Measurements from ENCODE around the gene ELOA2. TPM values are rescaled to one million over a fixed set of nuclear protein-coding genes. Genes with fewer than 3 reads are reported as not detected.
"Not testable (repeated sequence)": the region's sequence is repeated elsewhere in the genome, so short reads cannot be mapped to it uniquely, and the experiment has no call there.

Gene ELOA2
- total and polyA plus RNA-seq, 2 of the 4 experiments (the other 2 are of a cell fraction) = not detected

DNA sequence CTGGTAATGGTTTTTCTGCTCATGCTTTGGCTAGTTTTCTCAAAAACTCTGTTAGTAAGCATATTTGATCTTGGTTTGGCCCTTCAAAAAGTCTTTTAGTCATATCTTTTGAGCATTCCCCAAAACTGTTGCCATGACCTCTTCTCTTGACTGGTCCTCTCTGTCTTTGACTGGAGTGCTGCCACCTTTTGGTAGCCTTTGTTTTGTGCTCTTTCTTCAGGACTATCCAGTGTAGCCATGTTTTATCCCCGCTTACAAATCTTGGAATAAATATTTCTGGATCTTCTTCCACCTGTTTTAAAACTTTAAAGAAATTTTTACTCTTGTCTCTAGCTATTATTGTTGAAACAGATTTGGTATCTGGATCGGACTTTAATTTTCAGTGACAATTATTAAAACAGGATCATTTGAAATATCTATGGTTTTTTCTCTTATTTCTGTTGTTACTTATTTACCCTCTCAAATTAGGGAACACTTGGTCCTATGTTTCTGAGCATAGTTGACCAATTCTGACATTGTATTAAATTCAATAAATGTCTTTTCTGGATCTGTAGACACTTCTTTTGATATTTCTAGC, 965 bp upstream of the ELOA2 start:
- Histone ChIP-seq H3K36me3 (ENCODE audit: control insufficient read depth, insufficient read depth, low read length) (no peaks in the 10 kb centered on the region), H2BK15ac (ENCODE audit: low read depth, low read length) (no peak overlapping the region), H3K9me3 (ENCODE audit: control insufficient read depth, insufficient read depth, low read length) (peaks cover 13% of the 10 kb centered on the region), H2BK120ac (ENCODE audit: low read depth, low read length) (no peak overlapping the region), H3K56ac (ENCODE audit: extremely low read depth, insufficient read depth, low read length) (no peak overlapping the region), H3K27ac (ENCODE audit: insufficient read depth, low read length) (no peak overlapping the region), H3K4me2 (ENCODE audit: low read depth, low read length) (no peak overlapping the region), H3K79me1 (ENCODE audit: low read depth in 1 of 2, low read length in 2 of 2) (no peaks in the 10 kb centered on the region), H3K4me3 (ENCODE audit: insufficient read depth, low read depth, low read length) (no peak overlapping the region), H4K8ac (ENCODE audit: low read depth in 2 of 2, low read length in 2 of 2) (no peak overlapping the region), H3K4ac (ENCODE audit: low read depth, low read length) (no peak overlapping the region), H2BK5ac (ENCODE audit: low read depth, low read length, poor library complexity, severe bottlenecking) (no peak overlapping the region), H4K91ac (ENCODE audit: insufficient read depth, low read depth, low read length) (no peak overlapping the region), H2BK20ac (ENCODE audit: low read depth, low read length) (no peak overlapping the region), H3K9me1 (ENCODE audit: insufficient read depth, low read length) (no peaks in the 10 kb centered on the region), H2AK9ac (replicated peaks; ENCODE audit: low read depth, low read length, poor library complexity) (no peak overlapping the region), H3K27me3 (ENCODE audit: control insufficient read depth, insufficient read depth, low read length) (no peaks in the 10 kb centered on the region), H2AK5ac (ENCODE audit: low read depth, low read length) (no peak overlapping the region), H3K9ac (ENCODE audit: low read depth, low read length) (no peak overlapping the region), H2AFZ (replicated peaks; ENCODE audit: low read length, poor library complexity) (no peak overlapping the region), H4K20me1 (ENCODE audit: insufficient read depth, low read length) (no peaks in the 10 kb centered on the region), H3K23ac (ENCODE audit: low read depth, low read length) (no peak overlapping the region), H3K18ac (ENCODE audit: low read depth, low read length) (no peak overlapping the region), H4K5ac (ENCODE audit: low read depth, low read length) (no peak overlapping the region), H3K4me1 (ENCODE audit: control insufficient read depth, insufficient read depth, low read length) (no peaks in the 10 kb centered on the region), H3K14ac (replicated peaks; ENCODE audit: low read depth, low read length) (no peak overlapping the region)
- intact Hi-C loops (cut with micrococcal nuclease) = no loop called here
- WGBS, 2 experiments (ENCODE audit: extremely low coverage in 2 of 2, insufficient read length in 1 of 2) = no CpG with 5 or more reads among the region's 2 CpGs
- DNase-seq (peak; percentile 28), ATAC-seq (ENCODE audit: low read depth) (peak; percentile 77)
- dilution Hi-C loops (cut with HindIII; ENCODE audit: low sequenced_read_pairs, unreplicated experiment) = no loop called here
- in situ Hi-C loops (cut with MboI; ENCODE audit: low sequenced_read_pairs) = no loop called here
- no TSS peak for BruUV-seq (replicated peaks)
- ChIA-PET POLR2A (ENCODE audit: unreplicated experiment) (no interaction called here), CTCF (no interaction called here)
- TF ChIP-seq POLR2A (IDR thresholded peaks at IDR 0.05; ENCODE audit: low read depth, low read length) = no peak
- no peak for TF ChIP-seq RCOR1 (IDR thresholded peaks at IDR 0.05; ENCODE audit: insufficient replicate concordance, low read length)
- TF ChIP-seq, protein P1, sequence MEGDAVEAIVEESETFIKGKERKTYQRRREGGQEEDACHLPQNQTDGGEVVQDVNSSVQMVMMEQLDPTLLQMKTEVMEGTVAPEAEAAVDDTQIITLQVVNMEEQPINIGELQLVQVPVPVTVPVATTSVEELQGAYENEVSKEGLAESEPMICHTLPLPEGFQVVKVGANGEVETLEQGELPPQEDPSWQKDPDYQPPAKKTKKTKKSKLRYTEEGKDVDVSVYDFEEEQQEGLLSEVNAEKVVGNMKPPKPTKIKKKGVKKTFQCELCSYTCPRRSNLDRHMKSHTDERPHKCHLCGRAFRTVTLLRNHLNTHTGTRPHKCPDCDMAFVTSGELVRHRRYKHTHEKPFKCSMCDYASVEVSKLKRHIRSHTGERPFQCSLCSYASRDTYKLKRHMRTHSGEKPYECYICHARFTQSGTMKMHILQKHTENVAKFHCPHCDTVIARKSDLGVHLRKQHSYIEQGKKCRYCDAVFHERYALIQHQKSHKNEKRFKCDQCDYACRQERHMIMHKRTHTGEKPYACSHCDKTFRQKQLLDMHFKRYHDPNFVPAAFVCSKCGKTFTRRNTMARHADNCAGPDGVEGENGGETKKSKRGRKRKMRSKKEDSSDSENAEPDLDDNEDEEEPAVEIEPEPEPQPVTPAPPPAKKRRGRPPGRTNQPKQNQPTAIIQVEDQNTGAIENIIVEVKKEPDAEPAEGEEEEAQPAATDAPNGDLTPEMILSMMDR (conservative IDR thresholded peaks at IDR 0.05; ENCODE audit: low read depth, low read length) = peak; percentile 39
- TF ChIP-seq MAZ (IDR thresholded peaks at IDR 0.05; ENCODE audit: borderline replicate concordance, low read depth, low read length) = no peak

DNA sequence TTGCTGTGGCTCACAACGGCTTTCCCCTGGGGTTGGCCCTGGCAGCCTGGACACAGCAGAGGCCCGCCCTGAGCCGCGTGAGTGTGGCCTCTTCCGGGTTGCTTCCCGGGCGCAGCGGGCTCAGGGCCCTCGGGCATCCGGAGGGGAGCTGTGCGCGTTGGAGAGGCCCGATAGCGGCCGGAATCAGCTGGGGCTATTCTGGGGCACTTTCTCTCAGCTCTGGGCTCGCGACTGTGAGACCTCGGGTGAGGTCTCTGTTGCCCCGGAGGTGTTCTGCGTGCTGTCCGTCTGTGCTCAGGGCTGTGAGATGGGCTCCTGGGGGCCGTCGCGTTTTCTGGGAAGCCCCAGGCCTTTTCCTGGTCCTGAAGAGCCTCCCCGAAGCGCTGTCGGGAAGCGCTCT, 830 bp downstream of the ELOA2 start:
- whole genome bisulfite sequencing, 2 experiments (ENCODE audit: extremely low coverage in 2 of 2, insufficient read length in 1 of 2) = 89% methylated on average over 13 of the region's 28 CpGs; no CpG with 5 or more reads in 1 of the 2 experiments
- dilution Hi-C loops (cut with HindIII; ENCODE audit: low sequenced_read_pairs, unreplicated experiment) = not testable (repeated sequence)

More for the DNA sequence above, 830 bp downstream of the ELOA2 start:
- H3K4me2 ChIP-seq (ENCODE audit: low read depth, low read length); H2BK20ac ChIP-seq (ENCODE audit: low read depth, low read length); in situ Hi-C loops (cut with MboI; ENCODE audit: low sequenced_read_pairs); BruUV-seq (replicated peaks); H2AK5ac ChIP-seq (ENCODE audit: low read depth, low read length); H3K27me3 ChIP-seq (ENCODE audit: control insufficient read depth, insufficient read depth, low read length); H3K36me3 ChIP-seq (ENCODE audit: control insufficient read depth, insufficient read depth, low read length); ATAC-seq (ENCODE audit: low read depth); H3K4me3 ChIP-seq (ENCODE audit: insufficient read depth, low read depth, low read length); H4K8ac ChIP-seq (ENCODE audit: low read depth in 2 of 2, low read length in 2 of 2); POLR2A ChIA-PET (ENCODE audit: unreplicated experiment); H3K18ac ChIP-seq (ENCODE audit: low read depth, low read length); H4K20me1 ChIP-seq (ENCODE audit: insufficient read depth, low read length); H4K91ac ChIP-seq (ENCODE audit: insufficient read depth, low read depth, low read length); H2AK9ac ChIP-seq (replicated peaks; ENCODE audit: low read depth, low read length, poor library complexity); CTCF ChIA-PET; H3K9me1 ChIP-seq (ENCODE audit: insufficient read depth, low read length); H3K23ac ChIP-seq (ENCODE audit: low read depth, low read length); H3K4me1 ChIP-seq (ENCODE audit: control insufficient read depth, insufficient read depth, low read length); H3K56ac ChIP-seq (ENCODE audit: extremely low read depth, insufficient read depth, low read length); H4K5ac ChIP-seq (ENCODE audit: low read depth, low read length); H2BK15ac ChIP-seq (ENCODE audit: low read depth, low read length); H2BK5ac ChIP-seq (ENCODE audit: low read depth, low read length, poor library complexity, severe bottlenecking); intact Hi-C loops (cut with micrococcal nuclease); H3K27ac ChIP-seq (ENCODE audit: insufficient read depth, low read length); H2BK120ac ChIP-seq (ENCODE audit: low read depth, low read length); H3K4ac ChIP-seq (ENCODE audit: low read depth, low read length); H2AFZ ChIP-seq (replicated peaks; ENCODE audit: low read length, poor library complexity); H3K79me1 ChIP-seq (ENCODE audit: low read depth in 1 of 2, low read length in 2 of 2); DNase-seq; H3K14ac ChIP-seq (replicated peaks; ENCODE audit: low read depth, low read length); H3K9ac ChIP-seq (ENCODE audit: low read depth, low read length): not testable (repeated sequence)
- H3K9me3 ChIP-seq (ENCODE audit: control insufficient read depth, insufficient read depth, low read length) = peaks cover 13% of the 10 kb centered on the region

All from IMR-90 (cell line).